Measurements from ENCODE around the gene PCDHA10.
"Not testable (repeated sequence)": the region's sequence is repeated elsewhere in the genome, so short reads cannot be mapped to it uniquely, and the experiment has no call there.

GRCh38 chr5:140822969-140823368 lies 32.7 kb upstream of the PCDHA10 start:
- TF ChIP-seq, protein P1, sequence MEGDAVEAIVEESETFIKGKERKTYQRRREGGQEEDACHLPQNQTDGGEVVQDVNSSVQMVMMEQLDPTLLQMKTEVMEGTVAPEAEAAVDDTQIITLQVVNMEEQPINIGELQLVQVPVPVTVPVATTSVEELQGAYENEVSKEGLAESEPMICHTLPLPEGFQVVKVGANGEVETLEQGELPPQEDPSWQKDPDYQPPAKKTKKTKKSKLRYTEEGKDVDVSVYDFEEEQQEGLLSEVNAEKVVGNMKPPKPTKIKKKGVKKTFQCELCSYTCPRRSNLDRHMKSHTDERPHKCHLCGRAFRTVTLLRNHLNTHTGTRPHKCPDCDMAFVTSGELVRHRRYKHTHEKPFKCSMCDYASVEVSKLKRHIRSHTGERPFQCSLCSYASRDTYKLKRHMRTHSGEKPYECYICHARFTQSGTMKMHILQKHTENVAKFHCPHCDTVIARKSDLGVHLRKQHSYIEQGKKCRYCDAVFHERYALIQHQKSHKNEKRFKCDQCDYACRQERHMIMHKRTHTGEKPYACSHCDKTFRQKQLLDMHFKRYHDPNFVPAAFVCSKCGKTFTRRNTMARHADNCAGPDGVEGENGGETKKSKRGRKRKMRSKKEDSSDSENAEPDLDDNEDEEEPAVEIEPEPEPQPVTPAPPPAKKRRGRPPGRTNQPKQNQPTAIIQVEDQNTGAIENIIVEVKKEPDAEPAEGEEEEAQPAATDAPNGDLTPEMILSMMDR (IDR thresholded peaks at IDR 0.05): not testable (repeated sequence)
- not testable (repeated sequence) for TF ChIP-seq EZH2phosphoT487, EZH2 (IDR thresholded peaks at IDR 0.05)
